H1 (cell line): ENCODE data around the gene GZMM. TPM values are rescaled to one million over a fixed set of nuclear protein-coding genes. Genes with fewer than 3 reads are reported as not detected.

Experiments
- CTCF ChIA-PET: fragments of 300-600 bp; sonication (Branson Sonifier 250); formaldehyde crosslinking; loops from one replicate; lab custom pipeline; 2021; ENCODE audit not compliant: partially characterized antibody; lab: Charles Lee
- POLR2A ChIA-PET: fragments of 300-600 bp; sonication (Branson Sonifier 250); formaldehyde crosslinking; loops from one replicate; lab custom pipeline; 2021; ENCODE audit warnings: inconsistent platforms; ENCODE audit not compliant: partially characterized antibody; lab: Charles Lee
- DNase-seq, 2 experiments: peaks; one replicate each; pipeline versions ENCODE4 v3.0.0 to v3.0.0-alpha.2; 2010 to 2022; ENCODE audit warnings: low spot score in 2 of 2, low read depth in 1 of 2, mixed read lengths in 1 of 2
- FAIRE-seq: peaks from 2 replicates; lab custom pipeline; 2011; peaks lifted over from hg19 to GRCh38; lab: Jason Lieb, UNC
- H2AFZ ChIP-seq: 2 replicates; pipeline ENCODE4 v1.8.1; 2012; ENCODE audit warnings: low read length, inconsistent platforms
- H2AK5ac ChIP-seq: 2 replicates; pipeline ENCODE4 v1.6.1; 2013; ENCODE audit warnings: low read depth, low read length
- H2BK120ac ChIP-seq: replicated peaks from 2 replicates; pipeline ENCODE3; 2013; ENCODE audit warnings: low read depth, low read length, inconsistent platforms
- H2BK12ac ChIP-seq: 2 replicates; pipeline ENCODE4 v1.6.1; 2013; ENCODE audit warnings: low read depth, low read length
- H2BK15ac ChIP-seq: 2 replicates; pipeline ENCODE4 v1.6.1; 2013; ENCODE audit warnings: low read length
- H2BK20ac ChIP-seq: 2 replicates; pipeline ENCODE4 v1.6.1; 2013; ENCODE audit warnings: low read length
- H2BK5ac ChIP-seq: 2 replicates; pipeline ENCODE4 v1.6.1; 2013; ENCODE audit warnings: low read depth, low read length
- H3K14ac ChIP-seq: 2 replicates; pipeline ENCODE4 v1.6.1; 2013; ENCODE audit warnings: inconsistent platforms; ENCODE audit not compliant: insufficient read length
- H3K18ac ChIP-seq: 2 replicates; pipeline ENCODE4 v1.6.1; 2013; ENCODE audit warnings: low read length; ENCODE audit errors: extremely low read depth
- H3K23ac ChIP-seq: 2 replicates; pipeline ENCODE4 v1.6.1; 2013; ENCODE audit warnings: inconsistent platforms; ENCODE audit not compliant: insufficient read length
- H3K23me2 ChIP-seq: 2 replicates; pipeline ENCODE4 v1.6.1; 2013; ENCODE audit warnings: low read depth, low read length
- H3K27ac ChIP-seq: 2 replicates; pipeline ENCODE4 v1.6.1; 2011; ENCODE audit warnings: low read depth, low read length, inconsistent platforms
- H3K27me3 ChIP-seq, 4 experiments: replicated peaks in 1 of 4; 1 replicate in 1 of 4; 2 replicates in 3 of 4; pipeline versions ENCODE4 v1.6.1 to v1.8.1; 2011 to 2013; ENCODE audit warnings: low read length in 3 of 4, mild to moderate bottlenecking in 3 of 4, inconsistent platforms in 2 of 4, mixed read lengths in 2 of 4, moderate library complexity in 1 of 4; ENCODE audit not compliant: control insufficient read depth in 3 of 4, insufficient read depth in 3 of 4; ENCODE audit errors: extremely low read depth in 1 of 4
- H3K36me3 ChIP-seq, 4 experiments: 2 replicates each; pipeline versions ENCODE4 v1.6.1 to v1.8.1; 2011 to 2013; ENCODE audit warnings: mild to moderate bottlenecking in 4 of 4, low read length in 3 of 4, moderate library complexity in 2 of 4, control low read depth in 1 of 4, inconsistent platforms in 1 of 4; ENCODE audit not compliant: insufficient read depth in 4 of 4, control insufficient read depth in 2 of 4
- H3K4ac ChIP-seq: replicated peaks from 2 replicates; pipeline ENCODE3; 2013; ENCODE audit warnings: low read length, low read depth, mixed read lengths, inconsistent platforms; ENCODE audit not compliant: insufficient read length
- H3K4me1 ChIP-seq, 4 experiments: replicated peaks in 1 of 4; 1 replicate in 1 of 4; 2 replicates in 3 of 4; pipeline versions ENCODE4 v1.6.1 to v1.8.1; 2011 to 2013; ENCODE audit warnings: low read length in 3 of 4, inconsistent platforms in 2 of 4, mixed read lengths in 1 of 4; ENCODE audit not compliant: insufficient read depth in 4 of 4, control insufficient read depth in 3 of 4
- H3K4me2 ChIP-seq, 2 experiments: 2 replicates each; pipeline versions ENCODE4 v1.6.1 to v1.8.1; 2011 to 2013; ENCODE audit warnings: low read depth in 2 of 2, low read length in 2 of 2, control low read depth in 1 of 2, inconsistent platforms in 1 of 2, mild to moderate bottlenecking in 1 of 2; ENCODE audit not compliant: insufficient read depth in 1 of 2
- H3K4me3 ChIP-seq, 4 experiments: fragments of 200-600, 300-600 bp in 1 of 4; sonication (generic), shearing (Covaris generic), sonication (Bioruptor Twin) in 1 of 4; 2 replicates each; pipeline versions ENCODE4 v1.5.1 to v1.8.1; 2011 to 2016; ENCODE audit warnings: low read length in 4 of 4, low read depth in 3 of 4, control low read depth in 2 of 4, inconsistent platforms in 2 of 4, mild to moderate bottlenecking in 2 of 4, mixed read lengths in 1 of 4, moderate library complexity in 1 of 4; ENCODE audit not compliant: insufficient read depth in 2 of 4; ENCODE audit errors: extremely low read depth in 1 of 4
- H3K56ac ChIP-seq: replicated peaks from 2 replicates; pipeline ENCODE3; 2013; ENCODE audit warnings: low read depth, mild to moderate bottlenecking, mixed read lengths, low read length, inconsistent platforms; ENCODE audit not compliant: insufficient read length
- H3K79me1 ChIP-seq: 2 replicates; pipeline ENCODE4 v1.6.1; 2013; ENCODE audit warnings: low read depth, low read length, control low read depth
- H3K79me2 ChIP-seq, 2 experiments: 2 replicates each; pipeline versions ENCODE4 v1.6.1 to v1.8.1; 2012 to 2013; ENCODE audit warnings: low read length in 2 of 2, mild to moderate bottlenecking in 2 of 2, inconsistent platforms in 1 of 2; ENCODE audit not compliant: insufficient read depth in 2 of 2, control insufficient read depth in 1 of 2
- H3K9ac ChIP-seq, 4 experiments: replicated peaks in 1 of 4; 1 replicate in 1 of 4; 2 replicates in 3 of 4; pipeline versions ENCODE4 v1.6.1 to v1.8.1; 2011 to 2013; ENCODE audit warnings: low read depth in 3 of 4, low read length in 3 of 4, control low read depth in 2 of 4, mild to moderate bottlenecking in 2 of 4, moderate library complexity in 2 of 4, inconsistent platforms in 1 of 4; ENCODE audit errors: extremely low read depth in 1 of 4
- H3K9me3 ChIP-seq, 2 experiments: 2 replicates each; pipeline versions ENCODE4 v1.6.1 to v1.8.1; 2012 to 2013; ENCODE audit warnings: mild to moderate bottlenecking in 2 of 2, moderate library complexity in 2 of 2, control low read depth in 1 of 2, inconsistent platforms in 1 of 2, low read depth in 1 of 2, low read length in 1 of 2, mixed read lengths in 1 of 2; ENCODE audit not compliant: insufficient read depth in 2 of 2
- H4K20me1 ChIP-seq, 2 experiments: replicated peaks in 1 of 2; 2 replicates each; pipeline versions ENCODE3 to v1.8.1; 2011 to 2013; ENCODE audit warnings: inconsistent platforms in 2 of 2, low read length in 2 of 2, mild to moderate bottlenecking in 1 of 2; ENCODE audit not compliant: insufficient read depth in 2 of 2, control insufficient read depth in 1 of 2
- H4K5ac ChIP-seq: 2 replicates; pipeline ENCODE4 v1.6.1; 2013; ENCODE audit warnings: low read length, low read depth, mixed read lengths, inconsistent platforms; ENCODE audit not compliant: insufficient read length
- H4K8ac ChIP-seq: 2 replicates; pipeline ENCODE4 v1.8.0; 2013; ENCODE audit warnings: mild to moderate bottlenecking, moderate library complexity, low read length, inconsistent platforms; ENCODE audit not compliant: insufficient read depth; ENCODE audit errors: extremely low read depth
- H4K91ac ChIP-seq: replicated peaks from 2 replicates; pipeline ENCODE3; 2013; ENCODE audit warnings: low read length, mixed read lengths, inconsistent platforms; ENCODE audit not compliant: insufficient read length
- CBX5 ChIP-seq: fragments of 300-800, 300-1000 bp; sonication (generic); IDR thresholded peaks from 2 replicates; pipeline ENCODE4 v1.7.1; 2016; ENCODE audit warnings: antibody characterized with exemption, low read length, low read depth
- CHD1 ChIP-seq: IDR thresholded peaks from 2 replicates; pipeline ENCODE4 v1.6.1; 2012; ENCODE audit warnings: low read depth, low read length, improper control_type of control experiment
- E2F6 ChIP-seq: IDR thresholded peaks from 2 replicates; pipeline ENCODE4 v1.6.1; 2012; ENCODE audit warnings: inconsistent platforms
- EP300 ChIP-seq, 2 experiments: IDR thresholded peaks; 1 replicate in 1 of 2; 2 replicates in 1 of 2; pipeline ENCODE4 v1.6.1; 2011 to 2012; ENCODE audit warnings: low read depth in 2 of 2, low read length in 2 of 2, mild to moderate bottlenecking in 2 of 2, borderline replicate concordance in 1 of 2, inconsistent platforms in 1 of 2, moderate library complexity in 1 of 2
- GTF2F1 ChIP-seq: IDR thresholded peaks from 2 replicates; pipeline ENCODE4 v1.6.1; 2012; ENCODE audit warnings: low read depth, low read length, improper control_type of control experiment, borderline replicate concordance
- HDAC6 ChIP-seq: IDR thresholded peaks from one replicate; pipeline ENCODE4 v1.7.1; 2012; ENCODE audit warnings: low read depth, mild to moderate bottlenecking, inconsistent platforms, low read length, moderate library complexity
- MAFK ChIP-seq: IDR thresholded peaks from 2 replicates; pipeline ENCODE4 v1.6.1; 2012; ENCODE audit warnings: low read depth, mild to moderate bottlenecking, improper control_type of control experiment, low read length
- RFX5 ChIP-seq: IDR thresholded peaks from 2 replicates; pipeline ENCODE4 v1.6.1; 2011; ENCODE audit warnings: low read depth, low read length, improper control_type of control experiment, borderline replicate concordance
- SAP30 ChIP-seq: fragments of 300-600 bp; sonication (generic); IDR thresholded peaks from 2 replicates; pipeline ENCODE4 v1.7.1; 2012; ENCODE audit warnings: low read length, moderate library complexity, mild to moderate bottlenecking, inconsistent platforms; ENCODE audit not compliant: insufficient read depth, insufficient replicate concordance
- SIN3A ChIP-seq, 2 experiments: IDR thresholded peaks in 1 of 2; conservative IDR thresholded peaks in 1 of 2; 2 replicates each; pipeline ENCODE4 v1.6.1; 2011 to 2012; ENCODE audit warnings: low read length in 2 of 2, improper control_type of control experiment in 1 of 2, low read depth in 1 of 2, mild to moderate bottlenecking in 1 of 2
- SP1 ChIP-seq: IDR thresholded peaks from 2 replicates; pipeline ENCODE4 v1.6.1; 2011; ENCODE audit warnings: low read depth, low read length
- SRF ChIP-seq: IDR thresholded peaks from 2 replicates; pipeline ENCODE4 v1.6.1; 2011; ENCODE audit warnings: mild to moderate bottlenecking, low read depth, low read length, moderate library complexity
- WGBS, 2 experiments: shearing (Covaris generic) in 1 of 2; methylation state at CpG; one replicate each; pipeline versions ENCODE4 v1.1.6 to v1.1.7; 2013 to 2015; ENCODE audit warnings: low lambda C conversion rate in 2 of 2, mixed read lengths in 2 of 2, inconsistent platforms in 1 of 2, low coverage in 1 of 2, missing lambda C conversion rate in 1 of 2; ENCODE audit not compliant: insufficient replicate concordance in 2 of 2, insufficient coverage in 1 of 2, insufficient read length in 1 of 2; ENCODE audit errors: extremely low coverage in 1 of 2, missing lambda C conversion rate in 1 of 2; 5-methylcytosine and 5-hydroxymethylcytosine counted together
- polyA plus RNA-seq, 7 experiments: library from polyadenylated mRNA; depleted of rRNA in 3 of 7; stranded (reverse) in 5 of 7; unstranded in 2 of 7; fragments of >200 nt in 5 of 7; fragments of 200-250 nt in 2 of 7; gene quantifications; 1 replicate in 5 of 7; 2 replicates in 1 of 7; 4 replicates in 1 of 7; pipeline versions ENCODE4 v1.2.1 to v1.2.3, GENCODE V29; 2011 to 2013; ENCODE audit warnings: missing spikeins in 2 of 7, mixed read lengths in 2 of 7
- total RNA-seq: library from RNA; stranded (reverse); fragmentation: NEBNext Ultra II Directional; extraction: Animal tissue kit (Norgen Biotek cat#: 25700); gene quantifications from 2 replicates; pipeline ENCODE4 v1.2.1, GENCODE V29; 2021

GZMM gene
- total and polyA plus RNA-seq, 2 of the 8 experiments (the other 6 are each of a cell fraction or from before 2014, with no cell fraction given) = 0.09 to 0.32 TPM

GRCh38 chr19:525857-526419, 17.9 kb upstream of the GZMM start:
- H3K79me2 ChIP-seq = no peaks in the 10 kb centered on the region
- no peak overlapping the region for H2BK5ac ChIP-seq
- 63% methylated on average over 11 of the region's 13 CpGs; no CpG with 5 or more reads in 1 of the 2 experiments for WGBS, 2 experiments
- H2AK5ac ChIP-seq = no peak overlapping the region
- H3K27me3 ChIP-seq = no peaks in the 10 kb centered on the region; a peak in 1 of 7 replicates
- peak overlapping the region in 1 of 4 experiments; percentile 6; a peak in 1 of 8 replicates for H3K4me3 ChIP-seq
- peaks cover 0 to 3% (median 0%) of the 10 kb centered on the region in 4 experiments; a peak in 2 of 7 replicates for H3K4me1 ChIP-seq
- ChIA-PET CTCF (interaction anchor here (0.6 to 2.5 kb wide), 3 partner anchors 15 to 1715 kb away, joined by 3 to 13 read pairs (median 4); no protein-coding TSS in a partner anchor), POLR2A (interaction anchor here (0.8 to 3.1 kb wide), 3 partner anchors 46 to 99 kb away, joined by 3 to 10 read pairs (median 3); no protein-coding TSS in a partner anchor)
- H2BK15ac ChIP-seq = no peak overlapping the region
- no peak overlapping the region for H3K23ac ChIP-seq
- no peak overlapping the region for H3K27ac ChIP-seq
- no peak overlapping the region for H3K4ac ChIP-seq
- no peak for TF ChIP-seq RFX5
- TF ChIP-seq E2F6 = no peak
- no peak for TF ChIP-seq SRF
- TF ChIP-seq SP1 = no peak
- TF ChIP-seq EP300 (IDR thresholded peaks at IDR 0.05; ENCODE audit: borderline replicate concordance in 1 of 2, low read depth in 2 of 2, low read length in 2 of 2) = no peak
- no peak for TF ChIP-seq HDAC6
- no peak for TF ChIP-seq SIN3A (conservative IDR thresholded peaks at IDR 0.05 in 1 of 2, IDR thresholded peaks at IDR 0.05 in 1 of 2; ENCODE audit: low read depth in 1 of 2, low read length in 2 of 2)
- TF ChIP-seq MAFK = no peak
- TF ChIP-seq SAP30 = no peak
- TF ChIP-seq GTF2F1 = no peak
- no peak for TF ChIP-seq CBX5
- TF ChIP-seq CHD1 = no peak
- H2BK12ac ChIP-seq = no peak overlapping the region
- H3K36me3 ChIP-seq = no peaks in the 10 kb centered on the region
- peaks cover 8 to 16% of the 10 kb centered on the region in 2 experiments; a peak in 2 of 4 replicates for H3K9me3 ChIP-seq
- no peak overlapping the region for H4K8ac ChIP-seq
- peaks cover 4% of the 10 kb centered on the region; the same call in 1 of the 2 replicates for H3K23me2 ChIP-seq
- H3K4me2 ChIP-seq = peak overlapping the region in 1 of 2 experiments; percentile 26; a peak in 3 of 4 replicates
- H3K56ac ChIP-seq = no peak overlapping the region
- H3K14ac ChIP-seq = no peak overlapping the region
- H4K20me1 ChIP-seq = no peaks in the 10 kb centered on the region
- H3K79me1 ChIP-seq = no peaks in the 10 kb centered on the region
- no peak overlapping the region; a peak in 1 of 7 replicates for H3K9ac ChIP-seq
- H2AFZ ChIP-seq = no peak overlapping the region
- no peak overlapping the region for H2BK120ac ChIP-seq
- H2BK20ac ChIP-seq = no peak overlapping the region
- no peak overlapping the region for H4K5ac ChIP-seq
- H3K18ac ChIP-seq = no peak overlapping the region
- DNase-seq (no peak), FAIRE-seq (no peak)
- H4K91ac ChIP-seq = no peak overlapping the region
